Activated CD8-positive, alpha-beta T cell treated with anti-CD3 and anti-CD28 coated beads for 36 hours (primary cell): ENCODE measurements around the gene DLG3. TPM values are rescaled to one million over a fixed set of nuclear protein-coding genes. Genes with fewer than 3 reads are reported as not detected.

ENCODE experiments used
- ATAC-seq: fragments of 200-7000 bp; cut with Tn5 transposase; one replicate; pipeline ENCODE4 v1.10.0; 2021; ENCODE audit warnings: mild to moderate bottlenecking, moderate library complexity
- CTCF ChIA-PET: fragments of 350-600 bp; sonication (Branson Sonifier 250); formaldehyde crosslinking; loops from one replicate; lab custom pipeline; 2021; ENCODE audit warnings: antibody characterized with exemption; lab: Charles Lee
- POLR2A ChIA-PET: fragments of 350-600 bp; sonication (Branson Sonifier 250); formaldehyde crosslinking; loops from one replicate; lab custom pipeline; 2021; ENCODE audit warnings: antibody characterized with exemption; lab: Charles Lee
- DNase-seq: peaks from one replicate; pipeline ENCODE4 v3.0.0-alpha.2; 2020
- H3K27ac Mint-ChIP-seq: one replicate; pipeline ENCODE4 v1.8.0; 2021; ENCODE audit warnings: mild to moderate bottlenecking, mixed read lengths
- H3K27me3 Mint-ChIP-seq: one replicate; pipeline ENCODE4 v1.8.0; 2021; ENCODE audit warnings: mixed read lengths
- H3K36me3 Mint-ChIP-seq: one replicate; pipeline ENCODE4 v1.8.0; 2021; ENCODE audit warnings: low read depth, mixed read lengths
- H3K4me1 Mint-ChIP-seq: one replicate; pipeline ENCODE4 v1.8.0; 2021; ENCODE audit warnings: low read depth, mixed read lengths
- H3K4me3 Mint-ChIP-seq: one replicate; pipeline ENCODE4 v1.8.0; 2021; ENCODE audit warnings: mild to moderate bottlenecking, moderate library complexity, mixed read lengths
- H3K9me3 Mint-ChIP-seq: one replicate; pipeline ENCODE4 v1.8.0; 2021; ENCODE audit warnings: mixed read lengths
- intact Hi-C: fragments of 100-400 bp; cut with micrococcal nuclease; formaldehyde crosslinking; loops from one replicate; pipeline ENCODE4 v1.10.0; 2022
- total RNA-seq, 2 experiments: library from RNA; stranded (reverse); gene quantifications; one replicate each; pipeline ENCODE4 v1.2.3, GENCODE V29; 2021
- TF ChIP-seq, protein P1 (sequence below): fragments of 200-600 bp; IDR thresholded peaks from one replicate; pipeline ENCODE4 v1.8.0; 2022; ENCODE audit warnings: antibody characterized with exemption, mild to moderate bottlenecking

The DLG3 gene
- total RNA-seq, 2 experiments from 2014 or later, result 24.8 to 27.3 TPM

DNA sequence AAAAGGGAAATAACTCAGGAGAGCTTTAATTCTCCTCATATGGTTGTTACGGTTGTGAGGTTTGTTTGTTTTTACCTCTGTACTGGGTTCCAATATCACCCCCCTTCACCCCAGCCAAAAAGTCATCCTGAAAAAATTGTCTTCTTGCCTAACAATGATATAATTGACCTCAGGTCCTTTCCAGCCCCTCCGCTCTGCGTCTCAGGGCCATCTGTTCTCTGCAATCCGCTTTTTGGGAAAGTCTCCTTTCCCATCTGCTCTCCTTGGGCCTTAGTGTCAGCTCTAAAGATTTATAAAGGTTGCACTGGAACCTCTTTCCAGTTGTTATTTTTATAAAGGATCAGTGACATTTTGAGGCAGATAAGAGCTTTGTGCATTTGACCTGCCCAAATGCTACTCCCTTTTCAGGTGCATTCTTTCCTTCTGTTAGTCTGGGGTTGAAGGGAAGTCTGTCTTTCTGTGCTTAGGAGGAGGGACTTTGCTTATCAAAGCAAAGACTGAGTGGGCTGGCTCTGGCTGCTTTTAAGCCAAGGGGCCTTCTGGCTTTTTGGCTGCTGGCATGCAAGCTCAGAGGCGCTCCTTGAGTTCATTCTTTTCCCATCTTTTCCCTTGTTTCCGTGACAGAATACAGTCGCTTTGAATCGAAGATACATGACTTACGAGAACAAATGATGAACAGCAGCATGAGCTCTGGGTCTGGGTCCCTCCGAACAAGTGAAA lies 34.1 kb downstream of the DLG3 start:
- Mint-ChIP-seq H3K9me3 (no peaks in the 10 kb centered on the region), H3K27me3 (no peaks in the 10 kb centered on the region), H3K4me3 (no peak overlapping the region), H3K4me1 (peaks cover 7% of the 10 kb centered on the region), H3K27ac (no peak overlapping the region), H3K36me3 (peaks cover 3% of the 10 kb centered on the region)
- ATAC-seq (no peak), DNase-seq (no peak)
- intact Hi-C loops, result no loop called here
- ChIA-PET CTCF (no interaction called here), POLR2A (no interaction called here)
- TF ChIP-seq, protein P1, sequence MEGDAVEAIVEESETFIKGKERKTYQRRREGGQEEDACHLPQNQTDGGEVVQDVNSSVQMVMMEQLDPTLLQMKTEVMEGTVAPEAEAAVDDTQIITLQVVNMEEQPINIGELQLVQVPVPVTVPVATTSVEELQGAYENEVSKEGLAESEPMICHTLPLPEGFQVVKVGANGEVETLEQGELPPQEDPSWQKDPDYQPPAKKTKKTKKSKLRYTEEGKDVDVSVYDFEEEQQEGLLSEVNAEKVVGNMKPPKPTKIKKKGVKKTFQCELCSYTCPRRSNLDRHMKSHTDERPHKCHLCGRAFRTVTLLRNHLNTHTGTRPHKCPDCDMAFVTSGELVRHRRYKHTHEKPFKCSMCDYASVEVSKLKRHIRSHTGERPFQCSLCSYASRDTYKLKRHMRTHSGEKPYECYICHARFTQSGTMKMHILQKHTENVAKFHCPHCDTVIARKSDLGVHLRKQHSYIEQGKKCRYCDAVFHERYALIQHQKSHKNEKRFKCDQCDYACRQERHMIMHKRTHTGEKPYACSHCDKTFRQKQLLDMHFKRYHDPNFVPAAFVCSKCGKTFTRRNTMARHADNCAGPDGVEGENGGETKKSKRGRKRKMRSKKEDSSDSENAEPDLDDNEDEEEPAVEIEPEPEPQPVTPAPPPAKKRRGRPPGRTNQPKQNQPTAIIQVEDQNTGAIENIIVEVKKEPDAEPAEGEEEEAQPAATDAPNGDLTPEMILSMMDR, result no peak

DNA sequence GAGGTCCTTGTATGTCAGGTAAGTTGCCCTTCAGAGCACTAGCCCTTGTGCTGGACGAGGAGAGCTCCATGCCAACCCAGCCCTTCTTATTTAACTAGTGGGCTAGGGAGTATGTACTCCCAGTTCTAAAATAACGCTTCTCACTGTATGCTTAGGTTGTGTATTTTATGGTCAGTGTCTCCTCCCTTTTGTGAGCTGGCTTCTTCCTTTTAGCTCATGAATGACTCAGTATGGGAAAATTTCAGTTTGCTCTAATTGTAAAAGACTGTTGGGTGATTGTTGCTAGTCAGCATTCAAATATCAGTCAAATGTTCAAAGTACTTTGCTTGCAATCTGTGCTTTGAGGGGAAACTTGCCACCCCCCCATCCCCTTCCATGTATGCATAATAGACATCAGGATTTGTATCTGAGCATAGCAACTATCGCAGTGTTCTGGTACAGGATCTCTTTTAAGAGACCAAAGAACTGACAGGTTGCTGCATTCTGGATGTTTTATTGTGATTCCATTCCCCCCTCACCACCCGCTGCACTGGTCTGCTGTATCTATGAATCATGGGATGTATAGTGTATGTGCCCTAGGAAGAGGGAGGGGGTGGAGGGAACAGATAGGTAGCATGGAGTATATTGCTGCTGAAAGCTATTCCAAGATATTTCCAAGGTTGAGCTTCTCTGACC lies 34.7 kb downstream of the DLG3 start:
- Mint-ChIP-seq H3K4me3 (no peak overlapping the region), H3K36me3 (peaks cover 3% of the 10 kb centered on the region), H3K27ac (no peak overlapping the region), H3K9me3 (no peaks in the 10 kb centered on the region), H3K4me1 (peaks cover 6% of the 10 kb centered on the region), H3K27me3 (no peaks in the 10 kb centered on the region)
- ChIA-PET POLR2A (no interaction called here), CTCF (no interaction called here)
- TF ChIP-seq, protein P1, result no peak
- DNase-seq (no peak), ATAC-seq (no peak)
- intact Hi-C loops, result no loop called here

DNA sequence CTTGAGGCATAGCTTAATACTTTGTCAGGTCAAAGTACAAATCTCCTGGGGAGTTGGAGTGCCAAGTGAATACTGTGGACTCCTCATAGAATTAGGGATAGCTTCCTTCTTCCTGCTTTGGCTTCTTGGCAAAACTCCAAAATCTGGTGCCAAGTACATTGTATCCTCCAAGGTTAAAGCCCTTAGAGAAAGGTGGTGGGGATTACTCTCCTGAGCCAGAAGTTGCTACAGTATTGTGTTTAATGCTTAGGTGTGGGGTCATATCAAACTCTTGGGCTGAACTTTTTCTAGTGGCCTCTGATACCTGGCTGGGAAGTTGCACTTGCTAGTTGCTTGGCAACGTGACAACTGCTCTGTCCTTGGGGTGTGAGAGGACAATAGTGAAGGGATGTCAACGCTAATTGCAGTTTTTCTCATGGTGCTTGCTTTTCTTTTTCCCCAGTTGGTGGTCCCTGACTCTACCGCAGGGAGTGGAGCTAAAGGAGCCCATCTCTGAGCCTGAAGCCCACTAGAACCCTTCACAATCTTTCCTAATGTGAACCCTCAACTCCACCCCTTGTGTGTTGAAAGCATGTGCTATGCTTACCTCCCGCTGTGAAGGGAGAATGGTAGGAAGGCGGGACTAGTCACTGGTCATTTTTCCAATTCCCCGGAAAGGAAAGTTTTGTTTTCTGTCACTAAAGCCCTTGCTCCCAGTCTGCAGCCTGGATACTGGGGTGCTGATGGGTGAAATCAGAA lies 35.5 kb downstream of the DLG3 start:
- H3K9me3 Mint-ChIP-seq, result no peaks in the 10 kb centered on the region
- H3K36me3 Mint-ChIP-seq, result peaks cover 3% of the 10 kb centered on the region
- TF ChIP-seq, protein P1, result no peak
- peaks cover 5% of the 10 kb centered on the region for H3K4me1 Mint-ChIP-seq
- no peak overlapping the region for H3K4me3 Mint-ChIP-seq
- no peaks in the 10 kb centered on the region for H3K27me3 Mint-ChIP-seq
- CTCF ChIA-PET, result no interaction called here
- POLR2A ChIA-PET, result no interaction called here
- DNase-seq (no peak), ATAC-seq (no peak)
- no peak overlapping the region for H3K27ac Mint-ChIP-seq
- intact Hi-C loops, result no loop called here

DNA sequence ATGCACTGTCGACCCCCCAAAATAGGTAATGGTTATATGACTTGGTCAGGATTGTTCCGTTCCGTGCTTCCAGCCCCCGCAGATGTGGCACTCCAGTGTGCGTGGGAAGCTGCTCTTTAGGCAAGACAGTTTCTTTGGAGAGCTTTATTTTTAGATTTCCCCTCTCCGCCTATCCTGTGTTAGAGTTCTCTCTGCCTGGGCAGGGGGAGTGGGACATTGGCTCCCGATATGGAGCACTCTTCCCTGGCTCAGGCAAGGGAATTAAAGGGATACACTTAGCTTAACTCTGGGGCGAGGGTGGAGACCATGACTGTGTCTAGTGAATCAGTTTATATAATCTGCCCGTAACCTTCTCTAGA lies 36.0 kb downstream of the DLG3 start:
- H3K36me3 Mint-ChIP-seq, result peaks cover 3% of the 10 kb centered on the region
- H3K27me3 Mint-ChIP-seq, result no peaks in the 10 kb centered on the region
- TF ChIP-seq, protein P1, result no peak
- POLR2A ChIA-PET, result no interaction called here
- DNase-seq (no peak), ATAC-seq (no peak)
- no peak overlapping the region for H3K27ac Mint-ChIP-seq
- H3K9me3 Mint-ChIP-seq, result no peaks in the 10 kb centered on the region
- peaks cover 3% of the 10 kb centered on the region for H3K4me1 Mint-ChIP-seq
- no peak overlapping the region for H3K4me3 Mint-ChIP-seq
- intact Hi-C loops, result no loop called here
- CTCF ChIA-PET, result no interaction called here
